ENCODE data around the gene CLUH. TPM values are rescaled to one million over a fixed set of nuclear protein-coding genes. Genes with fewer than 3 reads are reported as not detected.

The CLUH gene
- total RNA-seq, 1 experiment from 2014 or later, result 161 TPM

DNA sequence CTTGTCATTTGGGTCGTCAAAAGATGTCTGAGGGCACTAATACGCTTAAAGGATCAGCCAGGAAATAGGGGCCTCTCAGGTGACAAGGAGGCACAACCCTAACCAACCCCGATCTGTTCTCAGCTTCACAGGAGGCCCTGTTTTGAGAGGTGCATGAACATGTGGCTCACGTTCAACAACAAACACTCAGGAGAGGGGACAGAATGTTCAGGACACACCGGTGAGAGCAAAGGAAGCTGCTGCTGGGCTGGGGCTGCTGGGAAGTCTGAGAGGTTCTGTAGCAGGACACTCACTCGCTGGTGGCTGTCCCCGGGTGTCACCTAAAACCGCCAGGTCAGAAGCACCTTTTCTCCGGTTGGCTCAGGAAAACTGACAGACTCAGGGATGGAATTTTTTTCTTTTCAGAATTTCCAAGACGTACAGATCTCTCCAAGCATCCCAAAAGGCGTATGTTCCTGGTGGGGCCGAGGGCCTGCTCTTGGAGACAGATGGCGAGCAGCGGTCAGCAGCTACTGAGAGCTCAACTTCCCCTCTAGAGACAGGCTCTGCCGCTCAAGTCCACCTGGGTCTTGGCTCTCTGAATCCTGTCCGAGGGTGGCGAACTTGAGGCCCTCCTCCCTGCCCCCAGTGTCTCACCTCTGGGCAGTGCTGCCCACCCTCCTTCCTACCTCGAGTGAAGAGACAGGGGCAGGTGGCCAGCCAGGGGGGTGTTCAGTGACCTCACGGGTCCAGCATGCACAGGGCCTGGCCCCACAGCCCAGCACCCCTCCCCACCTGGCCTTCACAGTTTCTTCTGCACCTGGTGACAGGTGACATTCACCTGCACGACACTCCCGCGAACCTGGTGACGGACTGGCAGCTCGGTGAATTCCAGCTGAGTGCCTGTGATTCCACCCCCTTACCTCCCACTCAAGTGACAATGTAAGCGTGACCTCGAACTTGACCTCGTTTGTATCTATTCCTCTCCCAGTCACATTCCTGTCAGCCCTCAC lies 22.9 kb downstream of the CLUH start:
- Histone ChIP-seq H3K4me1 (no peaks in the 10 kb centered on the region), H3K36me3 (ENCODE audit: control insufficient read depth, insufficient read depth, low read length) (no peaks in the 10 kb centered on the region; the same call in 1 of the 2 replicates), H3K27me3 (replicated peaks; ENCODE audit: control insufficient read depth, insufficient read depth, low read length) (no peaks in the 10 kb centered on the region), H3K9me3 (no peaks in the 10 kb centered on the region), H3K4me3 (ENCODE audit: low read depth, low read length) (no peak overlapping the region)
- ChIA-PET POLR2A (no interaction called here), CTCF (interaction anchor here (1.0 kb wide), 1 partner anchor 306 kb away, joined by 3 read pairs; no protein-coding TSS in a partner anchor)
- intact Hi-C loops (cut with micrococcal nuclease; ENCODE audit: unreplicated experiment), result no loop called here
- peak in 1 of 2 experiments; percentile 47 for DNase-seq
- H3K9me3 Mint-ChIP-seq (ENCODE audit: unreplicated experiment), result no peaks in the 10 kb centered on the region
- H3K27me3 Mint-ChIP-seq (ENCODE audit: insufficient read depth, unreplicated experiment), result no peaks in the 10 kb centered on the region
- TF ChIP-seq, protein P1, sequence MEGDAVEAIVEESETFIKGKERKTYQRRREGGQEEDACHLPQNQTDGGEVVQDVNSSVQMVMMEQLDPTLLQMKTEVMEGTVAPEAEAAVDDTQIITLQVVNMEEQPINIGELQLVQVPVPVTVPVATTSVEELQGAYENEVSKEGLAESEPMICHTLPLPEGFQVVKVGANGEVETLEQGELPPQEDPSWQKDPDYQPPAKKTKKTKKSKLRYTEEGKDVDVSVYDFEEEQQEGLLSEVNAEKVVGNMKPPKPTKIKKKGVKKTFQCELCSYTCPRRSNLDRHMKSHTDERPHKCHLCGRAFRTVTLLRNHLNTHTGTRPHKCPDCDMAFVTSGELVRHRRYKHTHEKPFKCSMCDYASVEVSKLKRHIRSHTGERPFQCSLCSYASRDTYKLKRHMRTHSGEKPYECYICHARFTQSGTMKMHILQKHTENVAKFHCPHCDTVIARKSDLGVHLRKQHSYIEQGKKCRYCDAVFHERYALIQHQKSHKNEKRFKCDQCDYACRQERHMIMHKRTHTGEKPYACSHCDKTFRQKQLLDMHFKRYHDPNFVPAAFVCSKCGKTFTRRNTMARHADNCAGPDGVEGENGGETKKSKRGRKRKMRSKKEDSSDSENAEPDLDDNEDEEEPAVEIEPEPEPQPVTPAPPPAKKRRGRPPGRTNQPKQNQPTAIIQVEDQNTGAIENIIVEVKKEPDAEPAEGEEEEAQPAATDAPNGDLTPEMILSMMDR (IDR thresholded peaks at IDR 0.05; ENCODE audit: insufficient read depth in 1 of 2, low read depth in 1 of 2, low read length in 1 of 2, severe bottlenecking in 1 of 2, unreplicated experiment in 1 of 2), result no peak
- H3K36me3 Mint-ChIP-seq (ENCODE audit: insufficient read depth, unreplicated experiment), result peaks cover 89% of the 10 kb centered on the region
- H3K27ac Mint-ChIP-seq (ENCODE audit: unreplicated experiment), result peak overlapping the region; percentile 65
- no peak overlapping the region for H3K4me3 Mint-ChIP-seq (ENCODE audit: unreplicated experiment)
- peaks cover 6% of the 10 kb centered on the region for H3K4me1 Mint-ChIP-seq (ENCODE audit: low read depth, unreplicated experiment)
- BruUV-seq (replicated peaks), result no TSS peak

DNA sequence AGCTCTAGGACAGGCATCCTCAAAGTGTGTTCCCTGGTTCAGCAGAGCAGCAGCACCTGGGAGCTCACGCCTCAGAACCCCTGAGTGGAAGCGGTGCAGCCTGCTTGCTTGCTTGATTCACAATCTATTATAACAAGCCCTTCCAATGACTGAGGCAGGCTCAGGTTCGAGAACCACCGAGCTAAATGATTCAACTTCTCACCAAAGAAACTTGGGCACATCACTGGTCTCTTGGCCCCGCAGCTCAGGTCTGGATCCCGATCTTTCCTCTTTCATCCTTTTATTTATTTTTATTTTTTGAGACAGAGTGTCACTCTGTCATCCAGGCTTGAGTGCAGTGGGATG lies 24.5 kb downstream of the CLUH start:
- H3K4me1 ChIP-seq, result 0 out of 2 replicates have a peak, but pooled peaks cover 10% of the 10 kb centered on the region
- no peaks in the 10 kb centered on the region for H3K27me3 Mint-ChIP-seq (ENCODE audit: insufficient read depth, unreplicated experiment)
- ChIA-PET CTCF (interaction anchor here (0.6 kb wide), 2 partner anchors 10 to 13 kb away, joined by 3 to 4 read pairs; no protein-coding TSS in a partner anchor), POLR2A (no interaction called here)
- TF ChIP-seq, protein P1 (IDR thresholded peaks at IDR 0.05; ENCODE audit: insufficient read depth in 1 of 2, low read depth in 1 of 2, low read length in 1 of 2, severe bottlenecking in 1 of 2, unreplicated experiment in 1 of 2), result no peak
- BruUV-seq (replicated peaks), result no TSS peak
- H3K36me3 Mint-ChIP-seq (ENCODE audit: insufficient read depth, unreplicated experiment), result peaks cover 88% of the 10 kb centered on the region
- no peak overlapping the region for H3K27ac Mint-ChIP-seq (ENCODE audit: unreplicated experiment)
- H3K9me3 ChIP-seq, result no peaks in the 10 kb centered on the region
- no peak for DNase-seq
- no peaks in the 10 kb centered on the region for H3K9me3 Mint-ChIP-seq (ENCODE audit: unreplicated experiment)
- H3K27me3 ChIP-seq (replicated peaks; ENCODE audit: control insufficient read depth, insufficient read depth, low read length), result no peaks in the 10 kb centered on the region
- no peak overlapping the region for H3K4me3 ChIP-seq (ENCODE audit: low read depth, low read length)
- peaks cover 9% of the 10 kb centered on the region for H3K4me1 Mint-ChIP-seq (ENCODE audit: low read depth, unreplicated experiment)
- no peak overlapping the region for H3K4me3 Mint-ChIP-seq (ENCODE audit: unreplicated experiment)
- H3K36me3 ChIP-seq (ENCODE audit: control insufficient read depth, insufficient read depth, low read length), result no peaks in the 10 kb centered on the region; the same call in 1 of the 2 replicates
- intact Hi-C loops (cut with micrococcal nuclease; ENCODE audit: unreplicated experiment), result no loop called here

DNA sequence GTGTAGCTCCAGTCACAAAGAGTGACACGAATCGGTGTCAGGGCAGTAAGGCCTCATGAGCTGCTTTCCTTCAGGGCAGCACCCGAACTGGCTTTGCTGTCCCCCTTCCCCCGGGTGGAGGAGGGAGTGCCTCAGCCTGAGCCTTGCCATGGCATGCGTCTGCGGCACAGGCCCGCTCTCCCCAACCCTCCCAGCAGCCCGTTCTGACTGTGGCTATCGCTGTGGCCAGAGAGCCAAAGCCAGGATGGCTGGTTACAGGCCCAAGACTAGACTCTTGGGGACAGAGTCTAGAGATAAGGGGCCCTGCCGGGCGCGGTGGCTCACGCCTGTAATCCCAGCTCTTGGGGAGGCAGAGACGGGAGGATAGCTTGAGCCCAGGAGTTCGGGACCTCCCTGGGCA lies 25.9 kb downstream of the CLUH start:
- POLR2A ChIA-PET, result interaction anchor here (0.6 to 0.7 kb wide), 2 partner anchors 27 to 350 kb away, joined by 3 to 9 read pairs; no protein-coding TSS in a partner anchor

More for the DNA sequence above, 25.9 kb downstream of the CLUH start:
- H3K36me3 ChIP-seq (ENCODE audit: control insufficient read depth, insufficient read depth, low read length), result no peaks in the 10 kb centered on the region; the same call in 1 of the 2 replicates
- no peak overlapping the region for H3K27ac Mint-ChIP-seq (ENCODE audit: unreplicated experiment)
- no TSS peak for BruUV-seq (replicated peaks)
- H3K9me3 Mint-ChIP-seq (ENCODE audit: unreplicated experiment), result no peaks in the 10 kb centered on the region
- no peak overlapping the region for H3K4me3 ChIP-seq (ENCODE audit: low read depth, low read length)
- TF ChIP-seq, protein P1 (IDR thresholded peaks at IDR 0.05; ENCODE audit: insufficient read depth in 1 of 2, low read depth in 1 of 2, low read length in 1 of 2, severe bottlenecking in 1 of 2, unreplicated experiment in 1 of 2), result no peak
- no peaks in the 10 kb centered on the region for H3K27me3 ChIP-seq (replicated peaks; ENCODE audit: control insufficient read depth, insufficient read depth, low read length)
- H3K9me3 ChIP-seq, result no peaks in the 10 kb centered on the region
- H3K27me3 Mint-ChIP-seq (ENCODE audit: insufficient read depth, unreplicated experiment), result no peaks in the 10 kb centered on the region
- no peak overlapping the region for H3K4me3 Mint-ChIP-seq (ENCODE audit: unreplicated experiment)
- H3K36me3 Mint-ChIP-seq (ENCODE audit: insufficient read depth, unreplicated experiment), result peaks cover 88% of the 10 kb centered on the region
- peaks cover 9% of the 10 kb centered on the region for H3K4me1 Mint-ChIP-seq (ENCODE audit: low read depth, unreplicated experiment)
- intact Hi-C loops (cut with micrococcal nuclease; ENCODE audit: unreplicated experiment), result no loop called here
- 0 out of 2 replicates have a peak, but pooled peaks cover 10% of the 10 kb centered on the region for H3K4me1 ChIP-seq
- DNase-seq, result no peak
- CTCF ChIA-PET, result interaction anchor here (0.6 to 1.0 kb wide), 2 partner anchors 14 to 303 kb away, joined by 4 to 13 read pairs; no protein-coding TSS in a partner anchor
